LNCAP (cell line): ENCODE measurements around the gene SLC28A3.

Experiments used
- CTCF ChIP-seq: fragments of 450-650 bp; IDR thresholded peaks from 2 replicates; pipeline ENCODE4 v1.5.1; 2017; ENCODE audit warnings: mild to moderate bottlenecking

Gene SLC28A3

GRCh38 chr9:84337252-84337651 lies 3.3 kb downstream of the SLC28A3 start:
- no peak for TF ChIP-seq CTCF

GRCh38 chr9:84331119-84331809 lies 9.3 kb downstream of the SLC28A3 start:
- no peak for TF ChIP-seq CTCF

GRCh38 chr9:84330246-84330645 lies 10.3 kb downstream of the SLC28A3 start:
- TF ChIP-seq CTCF = no peak

GRCh38 chr9:84327184-84327583 lies 13.4 kb downstream of the SLC28A3 start:
- TF ChIP-seq CTCF = no peak

- TF ChIP-seq CTCF = no peak
Observed at GRCh38 chr9:84325347-84325973, 15.1 kb downstream of the SLC28A3 start.

GRCh38 chr9:84324811-84325210 lies 15.7 kb downstream of the SLC28A3 start:
- no peak for TF ChIP-seq CTCF

GRCh38 chr9:84323858-84324257 lies 16.7 kb downstream of the SLC28A3 start:
- no peak for TF ChIP-seq CTCF
